GF-D8 (cell line): ENCODE data around the gene DGKD.

Experiments used
- DNase-seq: peaks from one replicate; lab custom pipeline; 2025; lab: John Stamatoyannopoulos, UW

DGKD gene

DNA sequence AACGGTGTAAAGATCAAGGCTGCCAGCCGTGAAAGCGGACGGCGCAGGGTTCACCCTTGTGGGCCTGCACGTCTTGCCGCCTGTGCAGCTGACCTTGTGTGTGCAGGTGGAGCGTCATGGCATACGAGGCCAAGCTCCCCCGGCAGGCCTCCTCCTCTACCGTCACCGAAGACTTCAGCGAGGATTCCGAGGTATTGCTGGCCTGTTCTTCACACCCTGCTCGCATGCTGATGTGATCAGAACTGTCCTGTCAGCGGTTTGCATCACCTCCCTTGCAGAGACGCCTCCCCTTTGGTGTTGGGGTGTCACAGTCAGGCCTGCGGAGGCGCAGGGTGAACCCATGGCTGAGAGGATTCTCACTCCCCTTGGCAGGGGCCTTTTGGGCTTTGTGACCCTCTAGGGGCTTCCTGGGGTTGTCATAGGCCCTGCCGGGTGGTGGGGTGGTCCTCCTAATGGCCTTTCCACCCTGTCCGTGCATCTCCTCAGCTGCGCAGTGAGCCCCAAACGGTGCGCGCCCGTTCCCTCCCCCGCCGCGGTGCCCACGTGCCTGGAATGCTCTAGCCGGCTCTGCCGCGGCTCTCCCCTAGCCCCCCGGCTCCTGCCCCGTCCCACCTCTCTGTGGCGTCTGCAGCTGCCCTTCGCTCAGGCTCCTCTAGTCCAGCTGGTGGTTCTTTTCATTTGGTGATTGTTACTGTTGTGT lies 92.5 kb downstream of the DGKD start:
- no peak for DNase-seq

GRCh38 chr2:233447506-233448219 lies 93.4 kb downstream of the DGKD start:
- no peak for DNase-seq

- DNase-seq, result no peak
These were observed 93.9 kb downstream of the DGKD start for GRCh38 chr2:233448220-233448559.

GRCh38 chr2:233448575-233448974 lies 94.3 kb downstream of the DGKD start:
- DNase-seq, result no peak

- DNase-seq, result no peak
These were observed 95.0 kb downstream of the DGKD start for GRCh38 chr2:233449081-233449901.

DNA sequence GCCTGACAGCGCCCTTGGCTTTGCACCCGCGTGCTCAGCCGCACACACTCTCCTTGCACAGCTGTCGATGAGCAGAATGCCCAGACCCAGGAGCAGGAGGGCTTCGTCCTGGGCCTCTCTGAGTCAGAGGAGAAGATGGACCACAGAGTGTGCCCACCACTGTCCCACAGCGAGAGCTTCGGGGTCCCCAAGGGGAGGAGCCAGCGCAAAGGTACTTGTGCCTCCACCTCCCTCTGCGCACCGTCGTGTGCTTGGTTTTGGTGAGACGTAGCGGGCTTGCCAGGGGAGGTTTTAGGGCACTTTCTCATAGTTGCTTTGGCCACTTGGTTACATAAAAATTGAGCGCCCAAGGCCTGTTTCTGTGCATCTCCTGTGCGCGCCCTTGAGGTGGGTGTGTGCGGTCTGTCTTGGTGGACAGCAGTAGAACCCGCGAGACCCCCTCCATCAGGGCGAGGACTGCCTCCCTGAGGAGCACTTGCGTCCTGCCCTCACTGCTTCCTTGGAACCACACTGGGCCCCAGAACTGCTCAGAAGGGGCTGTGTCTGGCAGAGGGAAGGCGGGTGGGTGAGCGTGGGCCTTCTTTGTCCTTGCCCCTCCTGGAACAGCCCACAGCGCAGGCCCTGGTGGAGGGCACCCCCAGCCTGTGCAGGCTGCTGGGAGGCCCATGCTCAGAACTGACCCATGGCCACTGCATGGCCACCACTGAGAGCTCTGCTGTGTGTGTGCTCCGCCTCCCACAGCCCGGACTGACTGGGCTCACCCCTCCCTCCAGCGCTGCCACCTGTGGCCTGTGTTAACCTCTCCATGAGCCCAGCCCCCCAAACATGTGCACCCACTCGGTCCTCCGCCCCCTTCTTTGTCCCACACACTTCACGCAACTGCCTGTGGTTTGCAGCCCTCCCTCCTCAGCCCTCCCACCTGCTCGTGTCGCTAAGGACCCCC lies 95.9 kb downstream of the DGKD start:
- DNase-seq, result no peak

- DNase-seq, result no peak
These were observed 96.7 kb downstream of the DGKD start for GRCh38 chr2:233450864-233451575.

DNA sequence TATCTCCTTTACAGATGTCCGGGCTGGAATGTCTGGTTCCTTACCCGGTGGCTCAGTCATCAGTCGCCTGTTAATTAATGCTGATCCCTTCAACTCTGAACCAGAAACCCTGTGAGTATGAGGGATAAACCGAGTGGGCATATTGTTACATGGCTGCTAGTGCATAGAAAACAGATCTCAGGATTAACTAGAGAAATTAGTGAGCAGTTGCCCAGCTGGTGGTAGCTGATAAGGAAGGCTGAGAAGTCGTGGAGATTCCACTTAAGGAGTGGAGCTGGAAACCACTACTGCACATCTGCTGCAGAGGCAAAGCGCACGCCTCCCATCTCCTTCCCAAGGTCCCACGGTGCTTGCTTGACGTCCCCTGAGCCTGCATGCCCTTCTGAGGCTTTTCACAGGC lies 97.7 kb downstream of the DGKD start:
- DNase-seq, result no peak

- DNase-seq, result no peak
These were observed 99.0 kb downstream of the DGKD start for GRCh38 chr2:233453111-233453915.

- no peak for DNase-seq
These were observed 99.6 kb downstream of the DGKD start for GRCh38 chr2:233453916-233454315.

DNA sequence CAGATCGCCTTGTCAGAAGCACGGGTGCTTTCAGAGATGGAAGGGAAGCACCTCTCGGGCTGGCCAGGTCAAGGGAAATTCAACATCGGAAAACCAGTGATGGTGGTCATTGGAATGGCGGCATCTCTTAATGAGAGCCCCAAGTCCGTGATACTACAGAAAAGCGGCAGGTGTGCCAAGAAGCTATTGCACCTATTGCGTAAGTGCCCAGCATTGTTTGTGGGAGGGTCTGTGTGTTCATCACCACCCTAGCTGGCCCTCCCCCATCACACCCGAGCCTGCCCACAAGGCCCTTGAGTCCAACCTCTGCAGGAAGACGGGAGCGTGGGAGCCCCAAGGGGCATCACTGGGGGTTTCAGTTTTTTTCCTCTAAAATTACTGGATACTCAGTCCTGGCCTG lies 100.7 kb downstream of the DGKD start:
- no peak for DNase-seq

DNA sequence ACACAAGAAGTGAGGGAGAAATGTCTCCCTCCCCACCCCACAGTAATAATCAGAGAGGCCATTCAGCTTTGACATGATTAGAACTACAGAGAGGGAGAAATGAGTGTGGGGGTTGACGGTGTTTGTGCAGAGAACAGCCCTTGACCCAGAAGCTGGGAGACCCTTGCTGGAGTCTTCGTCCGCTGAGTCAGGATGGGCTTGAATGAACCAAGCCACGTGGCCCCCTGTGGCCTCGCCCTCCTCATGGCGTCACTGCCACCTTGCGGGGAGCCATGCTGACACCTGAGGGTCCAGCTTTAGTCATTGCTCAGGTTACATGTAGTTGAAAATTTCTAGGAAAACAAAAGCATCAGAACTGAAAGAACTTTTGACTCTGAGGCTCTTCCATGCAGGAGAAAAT lies 101.2 kb downstream of the DGKD start:
- DNase-seq, result no peak

GRCh38 chr2:233456111-233456510 lies 101.8 kb downstream of the DGKD start:
- DNase-seq, result no peak

DNA sequence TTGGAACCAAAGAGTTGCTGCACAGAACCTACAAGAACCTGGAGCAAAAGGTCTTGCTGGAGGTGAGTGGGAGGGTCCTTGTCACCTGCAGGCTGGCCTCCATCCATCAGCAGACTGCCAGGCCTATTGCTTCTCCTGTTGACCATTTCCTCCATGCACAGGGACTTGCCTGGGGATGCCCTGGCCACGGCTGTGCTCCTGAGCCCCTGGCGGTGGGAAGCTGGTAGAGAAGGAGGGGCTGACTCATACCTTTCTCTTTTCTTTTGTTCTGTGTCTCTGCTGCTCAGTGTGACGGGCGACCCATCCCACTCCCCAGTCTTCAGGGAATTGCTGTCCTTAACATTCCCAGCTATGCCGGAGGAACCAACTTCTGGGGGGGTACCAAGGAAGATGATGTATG lies 102.6 kb downstream of the DGKD start:
- no peak for DNase-seq

DNA sequence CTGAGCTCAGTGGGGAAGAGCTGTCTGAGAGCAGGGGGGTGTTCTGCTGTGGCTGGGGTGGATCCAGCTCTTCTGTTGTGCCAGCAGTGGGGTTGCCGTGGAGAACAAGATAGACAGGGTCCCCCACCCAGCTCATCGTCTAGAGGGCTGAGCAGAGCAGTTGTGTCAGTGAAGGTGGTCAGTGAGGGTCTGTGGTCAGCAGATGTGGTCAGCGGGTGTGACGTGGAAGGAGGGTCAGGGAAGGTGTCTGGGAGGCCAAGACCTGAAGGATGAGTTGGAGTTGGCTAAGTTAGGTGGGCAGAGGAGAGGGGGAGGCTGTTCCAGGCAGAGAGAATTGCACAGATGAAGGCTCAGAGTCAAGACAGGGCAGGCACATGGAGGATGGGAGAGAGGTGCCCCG lies 103.1 kb downstream of the DGKD start:
- no peak for DNase-seq

DNA sequence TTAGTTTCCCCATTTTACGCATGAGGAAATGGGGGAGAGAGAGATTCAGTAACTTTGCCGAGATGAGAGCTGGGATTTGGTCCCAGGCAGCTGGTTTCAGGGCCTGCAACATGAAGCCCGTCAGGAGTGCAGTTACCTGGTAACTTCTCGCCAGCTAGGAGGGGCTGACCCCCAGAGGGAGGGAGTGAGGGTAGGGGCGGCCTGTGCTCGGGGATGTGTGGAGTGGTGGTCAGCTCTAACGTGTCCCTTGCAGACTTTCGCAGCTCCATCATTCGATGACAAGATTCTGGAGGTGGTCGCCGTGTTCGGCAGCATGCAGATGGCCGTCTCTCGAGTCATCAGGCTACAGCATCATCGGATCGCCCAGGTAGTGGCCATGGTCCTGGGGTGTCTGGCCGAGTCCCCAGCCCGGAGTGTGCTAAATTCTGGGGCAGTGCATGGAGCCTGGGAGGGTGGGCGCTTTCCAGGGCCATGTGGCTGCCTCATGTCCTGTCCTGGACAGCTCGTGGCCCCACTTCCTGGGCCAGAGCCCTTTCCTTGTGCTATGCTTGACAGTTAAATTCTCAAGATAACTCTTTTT lies 103.8 kb downstream of the DGKD start:
- DNase-seq, result no peak

DNA sequence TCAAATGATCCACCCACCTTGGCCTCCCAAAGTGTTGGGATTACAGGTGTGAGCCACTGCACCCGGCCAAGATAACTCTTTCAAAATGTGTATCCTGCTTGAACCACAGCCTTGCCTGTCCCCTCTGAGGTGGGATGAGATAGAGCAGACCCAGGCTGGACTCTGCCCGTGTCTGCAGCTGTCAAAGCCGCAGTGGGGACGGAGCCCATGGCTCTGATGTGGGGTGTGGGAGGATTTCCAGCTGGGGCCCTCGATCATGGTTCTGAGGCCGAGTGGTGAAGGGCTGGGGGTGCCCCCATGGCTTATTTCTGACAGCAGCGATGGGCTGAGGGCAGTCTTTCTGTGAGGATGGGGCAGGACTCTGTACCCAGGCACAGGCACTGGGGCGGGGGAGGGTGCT lies 104.5 kb downstream of the DGKD start:
- DNase-seq, result no peak

DNA sequence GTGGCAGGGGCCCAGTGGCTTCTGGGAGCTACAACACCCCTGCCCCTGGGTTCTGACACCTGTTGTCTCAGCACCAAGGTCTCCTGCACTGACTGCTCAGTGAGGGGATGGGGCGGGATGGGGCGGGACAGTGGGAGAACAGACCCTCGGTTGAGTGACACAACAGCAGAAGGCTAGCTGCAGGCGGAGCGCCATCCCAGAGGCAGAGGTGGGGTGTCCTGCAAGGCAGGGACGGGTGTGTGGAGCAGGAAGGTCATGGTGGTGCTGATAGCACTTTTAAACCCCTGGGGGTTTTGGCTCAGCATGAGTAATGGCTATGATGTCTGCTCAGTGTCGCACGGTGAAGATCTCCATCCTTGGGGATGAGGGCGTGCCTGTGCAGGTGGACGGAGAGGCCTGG lies 105.1 kb downstream of the DGKD start:
- DNase-seq, result no peak

DNA sequence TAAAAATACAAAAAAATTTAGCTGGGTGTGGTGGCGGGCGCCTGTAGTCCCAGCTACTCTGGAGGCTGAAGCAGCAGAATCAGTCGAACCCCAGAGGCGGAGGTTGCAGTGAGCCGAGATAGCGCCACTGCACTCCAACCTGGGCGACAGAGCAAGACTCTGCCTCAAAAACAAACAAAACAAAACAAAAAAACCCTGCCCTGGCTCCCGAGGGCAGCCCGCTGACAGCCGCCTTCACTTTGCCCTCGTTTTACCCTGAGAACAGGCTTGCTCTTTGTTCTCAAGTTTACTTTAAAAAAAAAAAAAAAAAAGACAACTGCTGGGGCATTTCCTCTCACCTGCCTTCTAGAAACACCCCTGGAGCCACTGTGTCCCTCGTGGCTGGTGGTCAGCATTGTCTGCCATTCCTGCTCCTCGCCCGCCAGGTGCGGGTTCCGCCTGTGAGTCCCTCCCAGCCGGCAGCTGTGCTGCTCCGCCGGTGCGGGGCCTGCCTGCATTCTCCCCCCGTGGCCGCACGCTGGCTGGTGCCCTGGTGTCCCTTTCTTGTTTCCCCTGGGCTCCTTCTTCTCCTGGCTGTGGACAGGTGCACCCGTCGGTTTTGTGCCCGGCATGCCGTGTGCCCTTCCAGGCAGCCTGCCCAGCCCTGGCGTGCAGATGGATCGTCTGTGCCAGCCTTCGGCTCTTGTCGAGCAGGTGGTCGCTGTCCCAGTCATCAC lies 106.6 kb downstream of the DGKD start:
- no peak for DNase-seq
